GM18520 (cell line): ENCODE results near the gene KLHL42.
A peak's percentile ranks its signal among the peaks of the same experiment; 100 is the strongest.

Experiments
- ATAC-seq: cut with Tn5 transposase; IDR thresholded peaks from one replicate; pipeline ENCODE4 v1.9.1; 2021; ENCODE audit not compliant: unreplicated experiment

Gene KLHL42

DNA sequence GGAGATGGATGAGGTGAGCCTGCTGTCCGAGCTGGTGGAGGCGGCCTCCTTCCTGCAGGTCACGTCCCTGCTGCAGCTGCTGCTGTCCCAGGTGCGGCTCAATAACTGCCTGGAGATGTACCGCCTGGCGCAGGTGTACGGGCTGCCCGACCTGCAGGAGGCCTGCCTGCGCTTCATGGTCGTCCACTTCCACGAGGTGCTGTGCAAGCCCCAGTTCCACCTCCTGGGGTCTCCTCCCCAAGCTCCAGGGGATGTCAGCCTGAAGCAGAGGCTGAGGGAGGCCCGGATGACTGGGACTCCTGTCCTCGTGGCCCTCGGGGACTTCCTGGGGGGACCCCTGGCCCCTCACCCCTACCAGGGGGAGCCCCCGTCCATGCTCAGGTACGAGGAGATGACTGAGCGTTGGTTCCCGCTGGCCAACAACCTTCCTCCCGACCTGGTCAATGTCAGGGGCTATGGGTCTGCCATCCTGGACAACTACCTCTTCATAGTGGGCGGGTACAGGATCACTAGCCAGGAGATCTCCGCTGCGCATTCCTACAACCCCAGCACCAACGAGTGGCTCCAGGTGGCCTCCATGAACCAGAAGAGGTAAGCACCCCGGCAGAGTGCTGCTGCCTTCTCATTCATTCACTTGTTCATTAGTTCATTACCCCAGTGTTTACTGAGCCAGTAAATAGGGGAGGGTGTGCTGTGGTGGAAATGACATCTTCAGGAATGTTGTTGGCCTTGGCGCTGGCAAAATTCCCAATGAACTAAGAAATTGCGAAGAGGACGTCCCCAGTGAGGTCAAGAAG is 777 bp downstream of the KLHL42 start:
- peak; percentile 8 for ATAC-seq

DNA sequence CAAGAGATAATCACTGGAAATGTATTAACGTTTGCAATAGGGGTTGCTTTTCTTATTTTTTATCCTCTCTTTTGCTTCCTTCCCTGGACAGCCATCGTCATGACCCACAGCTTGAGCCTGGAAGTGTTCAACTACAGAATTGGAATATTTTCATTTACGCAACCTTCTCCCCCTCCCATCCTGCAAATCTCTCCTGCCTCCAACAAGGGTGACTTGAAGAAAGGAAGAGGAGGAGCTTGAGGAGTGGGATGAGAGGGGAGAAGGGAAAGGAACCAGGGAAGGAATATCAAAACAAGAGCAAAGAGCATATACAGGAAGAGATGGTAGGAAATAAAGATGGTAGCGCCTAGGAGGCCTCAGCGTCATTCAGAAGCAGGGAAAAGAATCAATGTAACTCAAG is 1.6 kb downstream of the KLHL42 start:
- no peak for ATAC-seq

DNA sequence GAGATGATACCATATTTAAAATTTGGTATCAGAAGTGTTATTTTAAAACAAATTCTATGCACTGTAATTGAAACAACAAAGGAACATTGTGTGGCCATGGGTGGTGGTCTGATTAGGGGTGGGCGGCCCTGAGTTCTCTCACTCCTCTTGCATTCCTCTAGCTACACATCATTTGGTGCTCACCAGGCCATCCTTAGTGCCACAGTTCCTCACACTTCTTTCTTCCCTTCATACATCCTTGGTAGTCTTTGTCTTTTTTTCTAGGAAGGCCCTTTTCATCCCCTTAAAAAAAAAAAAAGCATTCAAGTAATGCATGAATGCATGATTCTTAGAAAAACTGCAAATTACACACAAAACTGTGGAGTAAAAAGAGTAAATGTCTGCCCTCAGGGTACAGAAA is 2.4 kb downstream of the KLHL42 start:
- no peak for ATAC-seq

DNA sequence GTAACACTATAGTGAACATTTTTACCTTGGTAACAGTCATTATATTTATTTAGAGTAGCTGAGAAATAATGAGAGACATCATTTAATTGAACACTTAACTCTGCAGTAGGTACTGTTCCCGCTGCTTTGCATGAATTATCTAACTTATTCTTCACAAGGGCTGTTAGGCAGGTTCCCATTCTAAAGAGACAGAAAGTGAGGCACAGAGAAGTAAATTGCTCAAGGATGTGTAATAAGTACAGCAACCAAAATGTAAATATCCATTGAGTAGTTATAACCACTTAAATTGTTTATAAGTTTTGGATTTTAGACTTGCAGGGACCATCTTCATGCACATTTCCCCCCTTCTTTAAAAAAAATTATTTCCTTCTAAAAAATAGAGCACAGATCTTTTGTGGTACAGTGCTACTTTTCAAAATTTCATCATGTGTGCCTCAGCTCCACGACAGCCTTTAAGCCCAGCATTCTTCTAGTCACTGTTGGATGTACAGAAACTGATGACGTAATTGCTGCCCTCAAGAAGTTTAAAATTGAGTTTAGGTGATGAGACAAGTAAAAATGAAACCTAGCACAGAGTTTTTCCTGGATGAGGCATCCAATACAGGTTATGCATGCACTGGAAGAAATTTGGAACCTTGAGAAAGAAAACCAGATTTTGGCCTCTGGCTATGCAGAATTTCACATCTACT is 6.0 kb downstream of the KLHL42 start:
- no peak for ATAC-seq

DNA sequence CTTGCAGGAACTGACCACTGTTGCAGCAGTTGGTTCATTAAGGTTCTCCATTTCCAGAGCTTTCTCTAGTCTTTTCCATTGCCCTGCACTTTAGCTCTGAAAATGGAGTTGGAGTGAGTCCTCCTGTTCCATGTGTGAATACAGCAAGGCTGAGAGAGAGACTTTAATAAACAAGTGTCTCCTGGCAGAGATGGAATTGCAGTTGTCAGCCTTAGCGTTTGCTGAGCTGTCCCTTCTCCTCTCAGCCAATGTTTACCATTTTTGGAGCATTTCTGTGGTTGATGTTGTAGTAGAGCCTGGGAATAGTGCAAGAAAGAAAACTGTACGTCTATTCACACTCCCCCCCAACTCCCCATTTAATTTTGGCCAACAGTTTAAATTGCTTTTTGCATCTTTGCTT is 7.5 kb downstream of the KLHL42 start:
- ATAC-seq: no peak

DNA sequence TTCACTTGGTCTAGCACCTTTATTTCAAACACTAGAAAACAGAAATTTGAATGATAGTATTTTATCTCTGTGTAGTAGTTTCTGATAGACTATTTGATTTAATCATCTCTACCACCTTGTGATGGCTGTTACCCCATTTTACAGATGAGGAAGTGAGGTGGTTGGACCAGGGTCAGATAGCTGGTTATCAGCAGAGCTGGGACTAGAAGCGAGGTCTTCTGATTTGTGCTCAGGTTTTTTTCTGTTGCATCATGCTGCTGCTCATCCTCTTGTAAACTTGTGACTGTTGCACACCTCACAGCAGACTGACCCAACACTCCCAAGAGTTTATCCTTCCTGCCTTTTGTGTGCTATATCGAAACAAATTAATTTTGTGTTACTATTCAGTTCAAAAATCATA is 10.1 kb downstream of the KLHL42 start:
- no peak for ATAC-seq

DNA sequence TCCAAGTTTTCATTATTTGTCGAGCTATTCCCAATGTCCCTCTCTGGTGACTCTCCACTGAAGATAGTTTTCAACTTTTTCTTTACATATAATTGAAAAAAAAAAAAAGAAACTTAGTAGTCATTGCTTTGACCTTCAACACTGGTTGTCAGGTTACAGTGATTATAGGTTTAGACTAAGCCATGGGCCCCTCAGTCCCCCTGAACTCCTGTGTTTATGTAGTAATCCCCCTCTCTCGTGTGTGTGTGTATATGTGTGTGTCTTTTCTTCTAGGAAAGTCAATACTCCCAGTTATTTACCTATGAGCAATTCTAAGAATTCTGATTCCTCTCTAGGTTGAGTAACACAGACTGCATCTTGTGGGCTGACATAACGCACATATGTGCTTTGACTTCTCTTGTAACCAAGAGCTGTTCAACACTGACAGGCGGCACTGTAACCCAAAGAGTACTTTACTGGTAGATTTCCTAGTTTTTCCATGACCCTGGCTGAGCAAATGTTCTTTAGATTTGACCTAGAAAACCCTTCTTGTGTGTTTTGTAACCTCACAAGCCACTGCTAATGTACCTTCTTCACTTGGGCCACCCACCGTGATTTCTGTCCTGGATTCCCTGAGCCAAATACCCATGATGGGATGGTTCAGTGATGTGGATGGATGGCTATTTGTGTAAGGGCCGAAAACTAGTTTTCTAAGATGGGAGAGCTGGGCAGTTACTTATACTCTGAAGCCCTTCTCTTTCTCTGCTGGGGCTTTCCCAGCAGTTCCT is 15.0 kb downstream of the KLHL42 start:
- no peak for ATAC-seq

DNA sequence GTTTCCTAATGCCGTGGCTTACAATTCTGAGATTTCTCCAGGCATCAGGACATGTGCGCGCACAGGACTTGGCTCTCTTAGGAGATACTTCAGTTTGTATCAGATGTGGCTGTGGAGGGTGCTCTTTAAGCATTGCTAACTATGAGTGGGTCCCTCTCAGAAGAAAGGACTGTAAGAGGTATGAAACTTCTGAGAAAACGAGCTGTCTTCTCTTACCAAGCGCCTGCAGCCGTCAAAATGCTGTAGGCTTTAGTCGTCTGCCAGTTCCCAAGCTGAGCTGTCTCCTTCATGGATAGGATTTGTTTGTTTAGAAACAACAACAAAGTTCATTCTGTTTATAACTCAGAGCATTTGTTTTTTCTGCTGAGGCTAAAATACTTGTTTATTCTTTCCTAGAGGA is 16.1 kb downstream of the KLHL42 start:
- ATAC-seq: no peak

DNA sequence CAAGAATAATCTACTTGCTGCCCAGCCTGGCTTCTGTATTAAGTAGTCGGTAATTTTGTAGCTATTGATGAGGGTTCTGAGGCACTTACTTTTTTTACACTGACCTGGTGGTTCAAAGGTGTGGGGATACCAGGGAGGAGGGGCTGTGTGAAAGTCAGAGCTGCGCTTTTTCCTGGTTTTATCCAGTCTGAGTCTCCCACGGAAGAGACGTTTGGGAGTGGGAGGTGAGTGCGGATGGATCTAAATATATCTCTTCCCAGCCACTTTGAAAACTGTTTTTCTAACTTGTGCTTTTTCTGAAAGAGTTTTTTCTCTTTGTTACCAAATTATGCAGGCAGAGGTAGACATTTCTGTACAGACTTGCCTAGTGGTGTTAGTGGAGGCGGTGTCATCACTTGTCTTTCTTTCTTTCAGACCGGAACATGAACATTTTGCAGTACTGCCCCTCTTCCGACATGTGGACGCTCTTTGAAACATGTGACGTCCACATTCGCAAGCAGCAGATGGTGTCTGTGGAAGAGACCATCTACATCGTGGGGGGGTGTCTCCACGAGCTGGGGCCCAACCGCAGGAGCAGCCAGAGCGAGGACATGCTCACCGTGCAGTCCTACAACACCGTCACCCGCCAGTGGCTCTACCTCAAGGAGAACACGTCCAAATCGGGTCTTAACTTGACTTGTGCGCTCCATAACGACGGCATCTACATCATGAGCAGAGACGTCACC is 17.4 kb downstream of the KLHL42 start:
- no peak for ATAC-seq

DNA sequence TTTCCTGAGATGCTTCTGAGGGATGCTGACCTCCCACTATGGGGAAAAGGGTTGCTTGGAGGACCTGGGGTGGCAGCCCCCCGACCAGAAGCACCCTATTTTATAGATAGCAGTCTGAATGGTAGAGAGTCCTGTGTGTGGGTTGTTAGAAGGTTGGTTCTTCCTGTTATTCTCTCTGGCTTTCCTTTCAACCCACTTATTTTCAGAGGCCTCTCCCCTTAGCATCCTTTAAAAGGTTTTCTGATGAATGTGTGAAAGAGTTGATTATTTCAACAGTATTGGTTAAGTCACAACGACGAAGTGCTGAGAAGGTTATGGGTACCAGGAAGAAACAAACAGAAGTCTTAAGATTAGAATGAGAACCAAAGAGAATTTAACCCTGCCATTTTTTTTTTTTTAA is 20.8 kb downstream of the KLHL42 start:
- no peak for ATAC-seq

DNA sequence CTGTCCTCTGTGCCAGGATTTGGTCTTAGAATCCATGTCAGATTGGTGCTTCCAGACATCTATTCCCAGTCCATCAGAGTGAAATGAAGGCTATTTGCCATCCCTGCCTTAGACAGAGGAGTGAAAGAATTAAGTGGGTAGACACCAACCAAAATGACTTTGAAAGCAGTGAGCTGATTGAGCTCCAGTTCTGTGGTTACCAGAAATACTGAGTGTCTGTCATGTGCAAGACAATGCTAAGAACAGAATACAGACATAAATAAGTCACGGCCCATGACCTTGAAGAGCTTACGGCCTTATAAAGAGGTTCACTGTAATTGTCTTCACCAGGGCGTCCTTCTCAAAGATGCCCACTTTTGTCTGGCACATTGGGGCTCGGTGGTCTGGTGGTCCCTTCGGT is 21.6 kb downstream of the KLHL42 start:
- no peak for ATAC-seq

DNA sequence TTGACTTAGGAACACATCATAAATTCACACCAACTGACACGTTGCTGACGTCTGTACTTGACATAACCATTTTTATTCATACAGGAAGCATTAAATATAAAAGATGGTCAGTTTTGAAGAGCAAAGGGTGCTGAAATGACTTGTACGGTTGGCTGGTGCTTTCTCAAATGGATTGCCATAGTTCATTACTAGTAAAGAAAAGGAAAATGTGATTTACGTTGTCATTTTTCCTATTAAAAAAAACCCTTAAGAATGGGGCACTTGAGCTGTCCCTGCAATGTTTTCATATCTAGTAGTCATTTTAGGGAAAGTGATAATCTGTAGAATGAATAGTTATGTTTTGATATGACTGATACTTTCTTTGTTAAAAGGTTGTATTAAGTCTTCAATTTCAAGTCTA is 22.5 kb downstream of the KLHL42 start:
- no peak for ATAC-seq

DNA sequence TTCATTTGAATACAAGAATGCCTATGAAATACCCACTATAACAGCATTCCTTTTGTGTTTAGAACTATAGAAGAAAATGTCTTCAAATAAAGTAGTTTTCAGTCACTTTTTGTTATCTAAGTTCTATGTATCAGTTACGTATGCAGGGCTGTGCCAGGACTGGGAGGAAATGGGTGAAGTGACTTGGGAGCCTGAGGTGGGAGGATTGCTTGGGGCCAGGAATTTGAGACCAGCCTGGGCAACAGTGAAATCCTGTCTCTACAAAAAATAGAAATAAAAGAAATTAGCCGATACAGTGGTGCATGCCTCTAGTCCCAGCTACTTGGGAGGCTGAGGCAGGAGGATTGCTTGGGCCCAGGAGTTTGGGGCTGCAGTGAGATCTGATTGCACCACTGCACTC is 22.9 kb downstream of the KLHL42 start:
- no peak for ATAC-seq

DNA sequence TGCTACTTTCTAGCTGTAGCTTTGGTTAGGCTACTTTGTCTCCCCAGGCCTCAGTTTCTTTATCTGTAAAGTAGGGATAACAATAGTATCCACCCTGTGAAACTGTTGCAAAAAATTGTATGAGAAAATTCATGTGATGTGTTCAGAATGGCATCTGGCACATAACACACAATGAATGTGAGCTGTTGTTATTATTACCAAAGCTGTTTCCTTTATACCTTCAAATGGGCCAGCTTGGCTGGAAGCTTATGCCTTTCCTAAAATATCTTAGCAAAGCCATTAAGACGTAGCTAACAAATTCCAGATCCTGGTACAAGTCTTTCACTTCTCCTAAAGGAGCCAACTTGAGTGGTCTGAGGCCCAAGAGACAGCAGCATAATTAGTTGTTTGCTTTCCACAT is 25.2 kb downstream of the KLHL42 start:
- no peak for ATAC-seq

DNA sequence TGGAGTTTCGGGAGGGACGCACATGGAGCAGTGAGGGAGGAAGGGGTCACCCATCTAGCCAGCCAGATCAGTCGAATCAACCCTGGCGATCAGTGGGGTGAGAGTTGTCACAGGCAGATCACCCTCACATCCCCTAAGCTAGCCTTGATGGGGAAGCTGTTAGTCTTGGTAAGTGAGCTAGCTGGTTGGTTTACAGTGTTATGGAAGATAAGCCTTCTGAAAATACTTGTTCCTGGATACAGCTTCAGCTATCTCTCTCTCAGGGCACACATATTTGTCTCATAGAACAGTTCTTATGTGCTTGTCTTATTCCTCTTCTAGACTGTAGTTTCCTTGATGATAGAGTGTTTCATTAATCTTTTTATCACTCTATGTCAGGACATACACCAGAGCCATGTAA is 26.2 kb downstream of the KLHL42 start:
- ATAC-seq: no peak

DNA sequence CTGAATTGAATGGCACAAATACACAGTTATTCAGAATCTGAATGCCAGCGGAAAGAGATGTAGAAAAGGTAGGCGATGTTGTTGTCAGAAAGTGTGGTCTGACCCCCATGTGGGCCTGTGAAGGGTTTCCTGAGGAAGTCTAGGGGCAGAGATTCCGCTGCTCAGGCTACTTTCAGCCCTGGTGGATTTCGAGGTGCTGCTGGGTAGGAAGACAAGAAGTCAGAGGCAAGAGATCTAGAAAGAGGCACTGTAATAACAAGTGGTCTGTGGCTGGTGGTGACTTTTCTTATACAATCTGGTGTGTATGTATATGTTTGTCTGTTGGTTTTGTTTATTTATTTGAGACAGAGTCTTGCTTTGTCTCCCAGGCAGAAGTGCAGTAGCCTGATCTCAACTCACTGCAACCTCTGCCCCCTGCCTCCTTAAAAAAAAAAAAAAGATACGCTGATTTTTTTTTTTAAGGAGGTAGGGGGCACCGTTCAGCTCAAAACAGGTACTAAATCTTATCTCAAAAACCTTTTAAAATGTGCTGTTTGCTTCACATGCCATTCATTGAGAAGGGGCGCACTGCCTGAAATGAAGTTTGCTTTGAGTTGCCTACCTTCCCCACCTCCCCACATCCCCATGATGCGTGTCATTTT is 27.1 kb downstream of the KLHL42 start:
- ATAC-seq: no peak

DNA sequence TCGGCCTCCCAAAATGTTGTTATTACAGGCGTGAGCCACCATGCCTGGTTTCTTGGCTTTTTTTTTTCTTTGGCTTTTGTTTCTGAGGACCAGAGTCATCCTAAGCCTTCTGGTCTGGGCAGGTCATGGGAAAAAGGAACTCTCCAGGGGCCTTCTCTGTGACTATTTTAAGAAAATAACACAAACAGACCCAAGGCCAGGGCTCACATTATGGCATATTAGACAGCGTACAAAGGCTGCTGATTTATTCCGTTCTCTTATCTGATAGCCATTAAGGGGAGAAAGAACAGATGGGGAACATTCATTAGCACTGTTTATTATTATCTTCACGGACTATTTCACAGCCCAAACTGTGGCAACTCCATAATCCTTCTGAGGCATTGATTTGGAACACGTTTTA is 28.8 kb downstream of the KLHL42 start:
- no peak for ATAC-seq

DNA sequence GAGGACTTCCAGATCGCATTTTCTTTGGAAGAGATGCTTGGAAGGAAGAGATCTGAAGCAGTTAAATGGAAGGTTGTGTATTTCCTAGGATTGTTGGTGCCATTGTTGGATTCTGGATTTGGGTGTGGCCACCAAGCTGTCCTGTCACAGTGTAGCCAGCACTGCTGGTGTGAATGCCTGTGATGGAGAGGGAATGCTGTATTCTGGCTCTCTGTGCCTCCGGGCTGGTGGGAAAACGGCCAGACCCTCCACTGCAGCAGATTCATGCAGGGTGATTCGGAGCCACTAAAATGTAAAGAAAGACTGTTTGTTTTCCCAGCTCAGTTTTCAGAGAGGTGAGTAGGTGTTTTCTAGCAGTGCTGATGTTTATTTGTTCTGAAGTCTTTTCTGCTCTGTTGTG is 30.7 kb downstream of the KLHL42 start:
- no peak for ATAC-seq

DNA sequence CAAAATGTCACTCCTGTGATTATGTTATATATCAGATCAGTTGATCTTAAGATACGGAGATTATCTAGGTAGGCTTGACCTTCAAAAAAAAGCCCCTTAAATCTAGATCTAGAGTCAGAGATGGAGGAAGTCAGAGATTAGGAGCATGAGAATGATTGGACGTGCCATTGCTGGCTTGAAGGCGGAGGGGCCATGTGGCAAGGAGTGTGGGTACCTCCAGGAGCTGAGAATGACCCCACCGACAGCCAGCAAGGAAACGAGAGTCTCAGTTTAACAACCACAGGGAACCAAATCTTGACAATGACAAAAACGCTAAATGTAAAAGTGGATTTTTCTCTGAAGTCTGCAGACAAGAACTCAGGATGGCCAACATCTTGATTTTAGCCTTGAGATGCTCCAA is 32.5 kb downstream of the KLHL42 start:
- ATAC-seq: no peak

DNA sequence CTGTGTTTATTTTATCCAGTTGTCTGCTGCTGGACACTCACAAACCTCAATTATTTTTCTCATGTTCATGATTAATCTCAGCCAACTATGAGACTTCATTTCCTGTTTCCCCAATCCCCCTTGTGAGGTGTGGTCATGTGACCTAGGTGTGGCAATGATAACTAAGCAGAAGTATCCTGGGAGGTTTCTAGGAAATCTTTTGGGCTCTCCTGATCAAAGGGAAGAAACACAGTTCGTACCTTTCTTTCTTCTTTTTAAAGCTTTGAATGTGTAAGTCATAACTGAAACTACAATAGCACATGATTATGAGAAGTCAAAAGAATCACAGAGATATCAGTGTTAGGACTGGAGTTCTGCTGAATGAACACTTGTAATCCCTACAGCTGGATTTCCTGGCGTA is 34.4 kb downstream of the KLHL42 start:
- no peak for ATAC-seq
